Neutrophil (primary cell): ENCODE results near the gene STMN3.

Source experiments
- H3K27ac ChIP-seq: fragments of 200-600 bp; sonication (generic); 2 replicates; pipeline ENCODE4 v1.5.1; 2016; ENCODE audit warnings: mild to moderate bottlenecking, moderate library complexity
- H3K27me3 ChIP-seq: fragments of 200-600 bp; sonication (generic); 2 replicates; pipeline ENCODE4 v1.6.0; 2016; ENCODE audit warnings: mild to moderate bottlenecking
- H3K36me3 ChIP-seq: fragments of 200-600 bp; sonication (generic); 2 replicates; pipeline ENCODE4 v1.5.1; 2017
- H3K4me1 ChIP-seq, 2 experiments: fragments of 200-600 bp in 1 of 2; sonication (generic) in 1 of 2; 1 replicate in 1 of 2; 2 replicates in 1 of 2; pipeline versions ENCODE4 v1.5.1 to v1.6.1; 2013 to 2016; ENCODE audit warnings: low read depth in 1 of 2, low read length in 1 of 2, mild to moderate bottlenecking in 1 of 2, moderate library complexity in 1 of 2; ENCODE audit not compliant: control insufficient read depth in 1 of 2, insufficient read depth in 1 of 2
- H3K4me3 ChIP-seq, 2 experiments: fragments of 200-600 bp in 1 of 2; sonication (generic) in 1 of 2; 1 replicate in 1 of 2; 2 replicates in 1 of 2; pipeline ENCODE4 v1.5.1; 2013 to 2016; ENCODE audit warnings: low read depth in 1 of 2, low read length in 1 of 2, mild to moderate bottlenecking in 1 of 2, moderate library complexity in 1 of 2
- H3K9me3 ChIP-seq: fragments of 200-600 bp; sonication (generic); 2 replicates; pipeline ENCODE4 v1.5.1; 2016
- TF ChIP-seq, protein P1 (sequence below): fragments of 200-600 bp; sonication (generic); IDR thresholded peaks from 2 replicates; pipeline ENCODE4 v1.5.1; 2016; ENCODE audit warnings: antibody characterized with exemption

STMN3 gene

DNA sequence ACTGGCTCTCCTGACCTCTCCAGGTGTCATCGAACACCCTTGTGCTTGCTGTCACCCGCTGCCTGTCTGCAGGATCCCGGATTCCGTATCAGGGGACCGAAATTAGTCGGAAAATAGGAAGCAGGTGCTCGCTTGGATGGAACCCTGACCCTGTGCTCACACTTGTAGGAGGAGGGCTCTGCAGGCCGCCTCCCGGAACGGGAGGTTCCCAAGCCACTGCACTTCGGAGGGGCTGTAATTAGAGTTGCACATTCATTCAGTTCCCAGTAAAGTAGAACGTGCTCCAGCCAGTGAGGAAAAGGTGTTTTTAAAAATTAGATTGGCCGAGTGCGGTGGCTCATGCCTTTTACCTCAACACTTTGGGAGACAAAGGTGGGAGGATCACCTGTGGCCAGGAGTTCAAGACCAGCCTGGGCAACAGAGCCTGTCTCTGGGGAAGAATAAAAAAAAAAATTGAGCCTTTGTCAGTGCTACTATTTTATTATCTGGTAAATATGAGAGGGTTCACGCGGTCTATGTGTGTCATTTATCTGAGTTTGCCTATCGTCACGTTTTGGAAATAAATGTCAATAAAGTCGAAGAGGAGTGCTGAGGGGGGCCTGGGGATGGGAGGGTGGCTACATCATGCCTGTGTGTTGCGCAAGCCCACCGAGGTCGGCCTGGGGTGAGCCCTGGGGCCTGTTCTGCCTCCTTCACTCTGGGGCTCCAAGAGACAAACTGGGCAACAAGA lies 24.8 kb downstream of the STMN3 start:
- Histone ChIP-seq H3K4me3 (peak overlapping the region; percentile 95 to 100), H3K27me3 (no peaks in the 10 kb centered on the region), H3K27ac (peak overlapping the region; percentile 97), H3K9me3 (no peaks in the 10 kb centered on the region), H3K4me1 (peaks cover 42% of the 10 kb centered on the region in 2 experiments), H3K36me3 (peaks cover 4% of the 10 kb centered on the region)
- TF ChIP-seq, protein P1, sequence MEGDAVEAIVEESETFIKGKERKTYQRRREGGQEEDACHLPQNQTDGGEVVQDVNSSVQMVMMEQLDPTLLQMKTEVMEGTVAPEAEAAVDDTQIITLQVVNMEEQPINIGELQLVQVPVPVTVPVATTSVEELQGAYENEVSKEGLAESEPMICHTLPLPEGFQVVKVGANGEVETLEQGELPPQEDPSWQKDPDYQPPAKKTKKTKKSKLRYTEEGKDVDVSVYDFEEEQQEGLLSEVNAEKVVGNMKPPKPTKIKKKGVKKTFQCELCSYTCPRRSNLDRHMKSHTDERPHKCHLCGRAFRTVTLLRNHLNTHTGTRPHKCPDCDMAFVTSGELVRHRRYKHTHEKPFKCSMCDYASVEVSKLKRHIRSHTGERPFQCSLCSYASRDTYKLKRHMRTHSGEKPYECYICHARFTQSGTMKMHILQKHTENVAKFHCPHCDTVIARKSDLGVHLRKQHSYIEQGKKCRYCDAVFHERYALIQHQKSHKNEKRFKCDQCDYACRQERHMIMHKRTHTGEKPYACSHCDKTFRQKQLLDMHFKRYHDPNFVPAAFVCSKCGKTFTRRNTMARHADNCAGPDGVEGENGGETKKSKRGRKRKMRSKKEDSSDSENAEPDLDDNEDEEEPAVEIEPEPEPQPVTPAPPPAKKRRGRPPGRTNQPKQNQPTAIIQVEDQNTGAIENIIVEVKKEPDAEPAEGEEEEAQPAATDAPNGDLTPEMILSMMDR, result no peak

DNA sequence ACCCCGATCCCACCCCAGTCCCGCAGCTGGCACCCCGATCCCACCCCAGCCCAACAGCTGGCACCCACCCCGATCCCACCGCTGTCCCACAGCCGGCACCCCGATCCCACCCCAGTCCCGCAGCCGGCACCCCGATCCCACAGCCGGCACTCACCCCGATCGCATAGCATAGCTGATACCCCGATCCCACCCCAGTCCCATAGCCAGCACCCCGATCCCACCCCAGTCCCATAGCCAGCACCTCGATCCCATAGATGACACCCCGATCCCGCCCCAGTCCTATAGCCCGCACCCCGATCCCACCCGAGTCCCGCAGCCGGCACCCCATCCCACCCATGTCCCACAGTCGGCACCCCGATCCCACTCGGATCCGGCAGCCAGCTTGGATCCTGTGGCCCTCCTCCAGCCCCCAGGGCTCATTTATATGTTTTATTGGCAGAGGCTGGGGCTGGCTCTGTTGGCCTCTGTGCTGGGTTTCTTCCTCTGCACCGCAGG lies 25.4 kb downstream of the STMN3 start:
- peak overlapping the region; percentile 97 for H3K27ac ChIP-seq
- peak overlapping the region; percentile 95 to 100 for H3K4me3 ChIP-seq
- H3K4me1 ChIP-seq, result peaks cover 35 to 36% of the 10 kb centered on the region in 2 experiments
- H3K9me3 ChIP-seq, result no peaks in the 10 kb centered on the region
- no peaks in the 10 kb centered on the region for H3K27me3 ChIP-seq
- peaks cover 4% of the 10 kb centered on the region for H3K36me3 ChIP-seq
- TF ChIP-seq, protein P1, result no peak

DNA sequence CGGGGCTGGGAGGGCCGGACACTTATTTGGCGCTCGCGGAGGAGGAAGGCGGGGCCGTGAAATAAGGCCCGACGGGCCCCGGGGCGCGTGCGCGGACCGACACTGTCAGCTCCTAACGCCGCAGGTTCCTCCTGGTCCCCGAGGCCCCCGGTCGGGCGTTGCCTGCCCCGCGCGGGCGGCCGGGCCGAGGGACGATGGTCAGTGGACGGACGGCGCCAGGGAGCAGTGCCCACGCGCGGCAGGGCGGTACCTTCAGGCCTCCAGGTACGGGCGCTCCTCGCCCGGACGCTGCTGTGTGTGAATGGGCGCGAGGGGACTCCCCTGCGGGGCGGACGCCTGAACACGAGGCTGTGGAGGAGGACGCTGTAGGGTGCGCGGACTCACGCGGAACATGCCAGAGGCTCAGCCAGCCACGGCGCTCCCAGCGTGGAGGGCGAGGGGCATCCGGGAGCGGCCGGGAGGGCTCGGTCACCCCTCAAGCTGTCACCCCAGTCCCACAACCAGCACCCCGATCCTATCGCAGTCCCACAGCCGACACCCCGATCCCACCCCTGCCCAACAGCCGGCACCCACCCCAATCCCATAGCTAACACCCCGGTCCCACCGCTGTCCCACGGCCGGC lies 26.0 kb downstream of the STMN3 start:
- H3K36me3 ChIP-seq, result peaks cover 4% of the 10 kb centered on the region
- H3K4me1 ChIP-seq, result peaks cover 30 to 32% of the 10 kb centered on the region in 2 experiments
- no peaks in the 10 kb centered on the region for H3K27me3 ChIP-seq
- peak overlapping the region; percentile 95 to 100 for H3K4me3 ChIP-seq
- TF ChIP-seq, protein P1, result peak; percentile 43
- H3K9me3 ChIP-seq, result no peaks in the 10 kb centered on the region
- peak overlapping the region; percentile 97 for H3K27ac ChIP-seq

DNA sequence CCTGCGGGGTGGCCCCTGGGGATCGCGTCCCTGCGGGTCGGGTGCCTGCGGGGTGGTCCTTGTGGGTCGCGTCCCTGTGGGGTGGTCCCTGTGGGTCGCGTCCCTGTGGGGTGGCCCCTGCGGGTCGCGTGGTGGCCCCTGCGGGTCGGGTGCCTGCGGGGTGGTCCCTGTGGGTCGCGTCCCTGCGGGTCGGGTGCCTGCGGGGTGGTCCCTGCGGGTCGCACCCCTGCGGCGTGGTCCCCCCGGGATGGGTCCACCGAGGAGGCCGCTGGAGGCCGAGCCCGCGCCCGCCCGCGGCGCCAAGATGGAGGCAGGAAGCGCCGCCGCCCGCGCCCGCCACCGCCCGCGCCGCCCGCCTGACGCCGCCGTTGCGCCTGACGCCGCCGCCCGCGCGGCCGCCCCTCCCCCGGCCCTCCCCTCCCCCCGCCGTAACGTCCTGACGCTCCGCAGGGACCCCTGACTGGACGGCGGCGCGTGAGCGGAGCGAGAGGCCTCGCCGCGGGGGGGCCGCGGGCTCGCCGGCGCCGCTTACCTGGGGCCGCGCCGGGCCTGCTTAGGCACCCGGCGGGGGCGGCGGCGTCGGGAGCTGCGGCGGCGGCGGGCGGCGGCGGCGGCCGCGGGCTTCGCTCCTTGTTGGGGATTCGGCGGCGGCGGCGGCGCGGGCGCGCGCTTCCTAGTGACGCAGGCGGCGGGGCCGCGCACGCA lies 26.6 kb downstream of the STMN3 start, which contains the start of gene GMEB2:
Gene GMEB2, minus strand, starts transcription at position 678 of the 705 bp plus-strand sequence. CDS start 7,704 bp downstream, outside the sequence.
- peaks cover 29 to 32% of the 10 kb centered on the region in 2 experiments for H3K4me1 ChIP-seq

More for the DNA sequence above, 26.6 kb downstream of the STMN3 start, which contains the start of gene GMEB2:
- no peaks in the 10 kb centered on the region for H3K27me3 ChIP-seq
- no peaks in the 10 kb centered on the region for H3K9me3 ChIP-seq
- peaks cover 4% of the 10 kb centered on the region for H3K36me3 ChIP-seq
- peak within 1 kb of the TSS; percentile 97 for H3K27ac ChIP-seq
- TF ChIP-seq, protein P1, result no peak
- peak within 1 kb of the TSS; percentile 95 to 100 for H3K4me3 ChIP-seq
